ENCODE data around the gene TEX261.

DNA sequence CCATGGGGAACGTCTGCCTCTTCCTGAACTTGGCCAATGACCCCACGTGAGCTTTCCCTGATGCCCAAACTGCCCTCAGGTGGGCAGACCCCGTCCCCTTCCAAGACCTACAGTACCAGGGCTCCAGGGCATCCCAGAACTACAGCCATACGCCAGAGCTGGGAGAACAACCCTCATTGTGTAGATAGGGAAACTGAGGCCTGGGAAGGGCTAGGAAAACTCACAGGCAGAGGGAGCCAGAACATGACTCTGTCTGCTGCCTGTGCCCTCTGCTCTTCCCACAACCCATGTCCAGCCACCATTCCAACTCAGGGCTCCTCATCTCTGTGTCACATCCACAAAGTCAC lies 33.1 kb downstream of the TEX261 start:
- TF ChIP-seq, protein P1, sequence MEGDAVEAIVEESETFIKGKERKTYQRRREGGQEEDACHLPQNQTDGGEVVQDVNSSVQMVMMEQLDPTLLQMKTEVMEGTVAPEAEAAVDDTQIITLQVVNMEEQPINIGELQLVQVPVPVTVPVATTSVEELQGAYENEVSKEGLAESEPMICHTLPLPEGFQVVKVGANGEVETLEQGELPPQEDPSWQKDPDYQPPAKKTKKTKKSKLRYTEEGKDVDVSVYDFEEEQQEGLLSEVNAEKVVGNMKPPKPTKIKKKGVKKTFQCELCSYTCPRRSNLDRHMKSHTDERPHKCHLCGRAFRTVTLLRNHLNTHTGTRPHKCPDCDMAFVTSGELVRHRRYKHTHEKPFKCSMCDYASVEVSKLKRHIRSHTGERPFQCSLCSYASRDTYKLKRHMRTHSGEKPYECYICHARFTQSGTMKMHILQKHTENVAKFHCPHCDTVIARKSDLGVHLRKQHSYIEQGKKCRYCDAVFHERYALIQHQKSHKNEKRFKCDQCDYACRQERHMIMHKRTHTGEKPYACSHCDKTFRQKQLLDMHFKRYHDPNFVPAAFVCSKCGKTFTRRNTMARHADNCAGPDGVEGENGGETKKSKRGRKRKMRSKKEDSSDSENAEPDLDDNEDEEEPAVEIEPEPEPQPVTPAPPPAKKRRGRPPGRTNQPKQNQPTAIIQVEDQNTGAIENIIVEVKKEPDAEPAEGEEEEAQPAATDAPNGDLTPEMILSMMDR (conservative IDR thresholded peaks at IDR 0.05; ENCODE audit: low read depth, low read length) = no peak
- TF ChIP-seq EZH2 (IDR thresholded peaks at IDR 0.05; ENCODE audit: low read length, unreplicated experiment) = no peak
